ENCODE data around the gene GPRC5A. TPM values are rescaled to one million over a fixed set of nuclear protein-coding genes. Genes with fewer than 3 reads are reported as not detected.
A peak's percentile ranks its signal among the peaks of the same experiment; 100 is the strongest.

The GPRC5A gene
- total and polyA plus RNA-seq, 2 donors (not counting 3 experiments of a cell fraction or from before 2014, with no cell fraction given), result 22.7 to 86.4 TPM

GRCh38 chr12:12909228-12909994 lies 18.0 kb downstream of the GPRC5A start:
- Histone ChIP-seq H3K4me2 (ENCODE audit: insufficient read depth, low read length) (peak overlapping the region; percentile 16), H3K4me3 (replicated peaks in 1 of 3; ENCODE audit: insufficient read depth in 1 of 3, low read depth in 1 of 3, low read length in 3 of 3) (no peak overlapping the region), H3K4me1 (ENCODE audit: control insufficient read depth, extremely low read depth, insufficient read depth, low read length) (peaks cover 26% of the 10 kb centered on the region), H3K27me3 (ENCODE audit: control insufficient read depth in 2 of 2, insufficient read depth in 2 of 2, low read length in 2 of 2) (no peaks in the 10 kb centered on the region), H2AFZ (ENCODE audit: low read depth, low read length) (peak overlapping the region; percentile 6), H3K9me3 (replicated peaks; ENCODE audit: control insufficient read depth, insufficient read depth, low read length) (no peaks in the 10 kb centered on the region), H3K9ac (replicated peaks; ENCODE audit: extremely low read depth, insufficient read depth, low read length) (no peak overlapping the region), H3K9me1 (replicated peaks; ENCODE audit: control insufficient read depth, extremely low read depth, insufficient read depth, low read length) (no peaks in the 10 kb centered on the region), H3K36me3 (ENCODE audit: control insufficient read depth in 2 of 2, extremely low read depth in 1 of 2, insufficient read depth in 2 of 2, low read length in 2 of 2) (peaks cover 0 to 7% of the 10 kb centered on the region in 2 experiments), H3K79me2 (ENCODE audit: control insufficient read depth, insufficient read depth, low read length) (peaks cover 12% of the 10 kb centered on the region), H4K20me1 (replicated peaks; ENCODE audit: control insufficient read depth, extremely low read depth, insufficient read depth, low read length) (no peaks in the 10 kb centered on the region), H3K27ac (ENCODE audit: insufficient read depth, low read depth, low read length) (peak overlapping the region; percentile 38)
- no TSS peak for BruUV-seq (replicated peaks)
- no peak for TF ChIP-seq FOS (IDR thresholded peaks at IDR 0.05; ENCODE audit: borderline replicate concordance, insufficient read depth, low read length)
- no peak for TF ChIP-seq JUN (IDR thresholded peaks at IDR 0.05; ENCODE audit: borderline replicate concordance, insufficient read depth, insufficient read length, low read depth)
- no peak for TF ChIP-seq MYC (IDR thresholded peaks at IDR 0.05; ENCODE audit: low read depth, low read length)
- no peak for TF ChIP-seq EZH2 (IDR thresholded peaks at IDR 0.05; ENCODE audit: borderline replicate concordance, low read depth, low read length, severe bottlenecking)
- CTCF ChIA-PET, result interaction anchor here (0.7 to 2.2 kb wide), 4 partner anchors 8 to 72 kb away, joined by 4 to 10 read pairs (median 6); no protein-coding TSS in a partner anchor
- intact Hi-C loops (cut with micrococcal nuclease), result no loop called here
- DNase-seq (ENCODE audit: low read depth, low spot score) (no peak), FAIRE-seq (peak; percentile 82)
- POLR2A ChIA-PET, result interaction anchor here (1.4 kb wide), 1 partner anchor 18 kb away, joined by 4 read pairs; the partner anchor contains the start of gene GPRC5A
- dilution Hi-C loops (cut with MboI; ENCODE audit: extremely low pct_ligation_motif_present, low sequenced_read_pairs), result no loop called here

GRCh38 chr12:12909995-12910420 lies 18.6 kb downstream of the GPRC5A start:
- Histone ChIP-seq H3K27ac (ENCODE audit: insufficient read depth, low read depth, low read length) (peak overlapping the region; percentile 38), H3K4me3 (replicated peaks in 1 of 3; ENCODE audit: insufficient read depth in 1 of 3, low read depth in 1 of 3, low read length in 3 of 3) (no peak overlapping the region), H4K20me1 (replicated peaks; ENCODE audit: control insufficient read depth, extremely low read depth, insufficient read depth, low read length) (no peaks in the 10 kb centered on the region), H3K79me2 (ENCODE audit: control insufficient read depth, insufficient read depth, low read length) (peaks cover 12% of the 10 kb centered on the region), H3K9me3 (replicated peaks; ENCODE audit: control insufficient read depth, insufficient read depth, low read length) (no peaks in the 10 kb centered on the region), H3K9me1 (replicated peaks; ENCODE audit: control insufficient read depth, extremely low read depth, insufficient read depth, low read length) (no peaks in the 10 kb centered on the region), H3K36me3 (ENCODE audit: control insufficient read depth in 2 of 2, extremely low read depth in 1 of 2, insufficient read depth in 2 of 2, low read length in 2 of 2) (peaks cover 0 to 7% of the 10 kb centered on the region in 2 experiments), H3K4me2 (ENCODE audit: insufficient read depth, low read length) (no peak overlapping the region), H3K4me1 (ENCODE audit: control insufficient read depth, extremely low read depth, insufficient read depth, low read length) (peaks cover 28% of the 10 kb centered on the region), H3K9ac (replicated peaks; ENCODE audit: extremely low read depth, insufficient read depth, low read length) (no peak overlapping the region), H3K27me3 (ENCODE audit: control insufficient read depth in 2 of 2, insufficient read depth in 2 of 2, low read length in 2 of 2) (no peaks in the 10 kb centered on the region), H2AFZ (ENCODE audit: low read depth, low read length) (no peak overlapping the region)
- dilution Hi-C loops (cut with MboI; ENCODE audit: extremely low pct_ligation_motif_present, low sequenced_read_pairs), result no loop called here
- TF ChIP-seq CTCF (IDR thresholded peaks at IDR 0.05; ENCODE audit: extremely low read depth in 1 of 2, insufficient read depth in 1 of 2, low read depth in 1 of 2, low read length in 2 of 2) (no peak), MYC (IDR thresholded peaks at IDR 0.05; ENCODE audit: low read depth, low read length) (no peak), POLR2A (IDR thresholded peaks at IDR 0.05; ENCODE audit: low read depth, low read length) (no peak)
- no peak for FAIRE-seq
- no TSS peak for BruUV-seq (replicated peaks)
- intact Hi-C loops (cut with micrococcal nuclease), result no loop called here
- POLR2A ChIA-PET, result interaction anchor here (1.4 kb wide), 1 partner anchor 19 kb away, joined by 4 read pairs; the partner anchor contains the start of gene GPRC5A
- CTCF ChIA-PET, result interaction anchor here (0.7 to 2.2 kb wide), 4 partner anchors 9 to 73 kb away, joined by 4 to 10 read pairs (median 6); no protein-coding TSS in a partner anchor
- no peak for DNase-seq (ENCODE audit: low read depth, low spot score)
